Uterus (tissue), 4 donors: ENCODE results near the gene KDM2B. TPM values are rescaled to one million over a fixed set of nuclear protein-coding genes. Genes with fewer than 3 reads are reported as not detected.

Experiments used
- DNase-seq, 2 donors: peaks; one replicate each; pipeline ENCODE4 v3.0.0-alpha.2; 2019 to 2020
- H3K27ac ChIP-seq, 2 donors: fragments of 200-600 bp; sonication (generic); 1 replicate in 1 of 2; 2 replicates in 1 of 2; pipeline ENCODE4 v1.5.1; 2016 to 2018
- H3K27me3 ChIP-seq, 2 donors: fragments of 200-600 bp; sonication (generic); one replicate each; pipeline ENCODE4 v1.5.1; 2018 to 2019; ENCODE audit warnings: control low read depth in 1 of 2
- H3K36me3 ChIP-seq, 2 donors: fragments of 200-600 bp; sonication (generic); one replicate each; pipeline ENCODE4 v1.5.1; 2019; ENCODE audit warnings: control low read depth in 1 of 2
- H3K4me1 ChIP-seq, 2 donors: fragments of 200-600 bp; sonication (generic); one replicate each; pipeline ENCODE4 v1.5.1; 2018 to 2019; ENCODE audit warnings: control low read depth in 1 of 2
- H3K4me3 ChIP-seq, 2 donors: fragments of 200-600 bp; sonication (generic); 1 replicate in 1 of 2; 2 replicates in 1 of 2; pipeline ENCODE4 v1.5.1; 2018 to 2019; ENCODE audit warnings: mild to moderate bottlenecking in 1 of 2
- H3K9me3 ChIP-seq, 2 donors: fragments of 200-600 bp; sonication (generic); one replicate each; pipeline ENCODE4 v1.5.1; 2019; ENCODE audit warnings: control low read depth in 1 of 2
- POLR2A ChIP-seq, 2 donors: fragments of 450-650 bp; IDR thresholded peaks; one replicate each; pipeline ENCODE4 v1.6.1; 2016; ENCODE audit warnings: antibody characterized with exemption in 2 of 2, mild to moderate bottlenecking in 1 of 2, moderate library complexity in 1 of 2
- intact Hi-C: fragments of 100-400 bp; cut with DNase I; formaldehyde crosslinking; loops from one replicate; pipeline ENCODE4 v1.15.1; 2023; ENCODE audit warnings: low total_unique reads
- total RNA-seq, 4 donors: library from RNA; depleted of rRNA in 3 of 4; stranded (reverse); fragments of >200 nt in 3 of 4; gene quantifications; one replicate each; pipeline versions ENCODE4 v1.1.0 to v1.2.4, GENCODE V29; 2014 to 2023
- TF ChIP-seq, protein P1 (sequence below), 4 experiments: fragments of 200-600 bp in 2 of 4; fragments of 450-650 bp in 2 of 4; sonication (generic) in 2 of 4; IDR thresholded peaks; one replicate each; pipeline ENCODE4 v1.5.1; 2016 to 2019; ENCODE audit warnings: antibody characterized with exemption in 4 of 4, mild to moderate bottlenecking in 2 of 4, moderate library complexity in 1 of 4
- donor health status: DM: yes; HTN: yes; CAD: no.

KDM2B gene
- total RNA-seq, 4 donors from 2014 or later = 6.1 to 78.0 (median 19.8) TPM

GRCh38 chr12:121529184-121529583 is 51.6 kb downstream of the KDM2B start:
- Histone ChIP-seq H3K9me3 (no peaks in the 10 kb centered on the region), H3K36me3 (no peaks in the 10 kb centered on the region), H3K27me3 (no peaks in the 10 kb centered on the region), H3K27ac (no peak overlapping the region), H3K4me1 (no peaks in the 10 kb centered on the region), H3K4me3 (no peak overlapping the region)
- intact Hi-C loops = no loop called here
- no peak for DNase-seq
- TF ChIP-seq, protein P1, sequence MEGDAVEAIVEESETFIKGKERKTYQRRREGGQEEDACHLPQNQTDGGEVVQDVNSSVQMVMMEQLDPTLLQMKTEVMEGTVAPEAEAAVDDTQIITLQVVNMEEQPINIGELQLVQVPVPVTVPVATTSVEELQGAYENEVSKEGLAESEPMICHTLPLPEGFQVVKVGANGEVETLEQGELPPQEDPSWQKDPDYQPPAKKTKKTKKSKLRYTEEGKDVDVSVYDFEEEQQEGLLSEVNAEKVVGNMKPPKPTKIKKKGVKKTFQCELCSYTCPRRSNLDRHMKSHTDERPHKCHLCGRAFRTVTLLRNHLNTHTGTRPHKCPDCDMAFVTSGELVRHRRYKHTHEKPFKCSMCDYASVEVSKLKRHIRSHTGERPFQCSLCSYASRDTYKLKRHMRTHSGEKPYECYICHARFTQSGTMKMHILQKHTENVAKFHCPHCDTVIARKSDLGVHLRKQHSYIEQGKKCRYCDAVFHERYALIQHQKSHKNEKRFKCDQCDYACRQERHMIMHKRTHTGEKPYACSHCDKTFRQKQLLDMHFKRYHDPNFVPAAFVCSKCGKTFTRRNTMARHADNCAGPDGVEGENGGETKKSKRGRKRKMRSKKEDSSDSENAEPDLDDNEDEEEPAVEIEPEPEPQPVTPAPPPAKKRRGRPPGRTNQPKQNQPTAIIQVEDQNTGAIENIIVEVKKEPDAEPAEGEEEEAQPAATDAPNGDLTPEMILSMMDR (IDR thresholded peaks at IDR 0.05) = no peak
- TF ChIP-seq POLR2A (IDR thresholded peaks at IDR 0.05) = no peak

GRCh38 chr12:121525411-121525810 is 55.4 kb downstream of the KDM2B start:
- Histone ChIP-seq H3K4me1 (no peaks in the 10 kb centered on the region), H3K36me3 (no peaks in the 10 kb centered on the region), H3K9me3 (no peaks in the 10 kb centered on the region), H3K4me3 (no peak overlapping the region), H3K27ac (no peak overlapping the region), H3K27me3 (no peaks in the 10 kb centered on the region)
- TF ChIP-seq POLR2A (IDR thresholded peaks at IDR 0.05) = no peak
- TF ChIP-seq, protein P1 (IDR thresholded peaks at IDR 0.05) = no peak
- no peak for DNase-seq
- intact Hi-C loops = no loop called here

DNA sequence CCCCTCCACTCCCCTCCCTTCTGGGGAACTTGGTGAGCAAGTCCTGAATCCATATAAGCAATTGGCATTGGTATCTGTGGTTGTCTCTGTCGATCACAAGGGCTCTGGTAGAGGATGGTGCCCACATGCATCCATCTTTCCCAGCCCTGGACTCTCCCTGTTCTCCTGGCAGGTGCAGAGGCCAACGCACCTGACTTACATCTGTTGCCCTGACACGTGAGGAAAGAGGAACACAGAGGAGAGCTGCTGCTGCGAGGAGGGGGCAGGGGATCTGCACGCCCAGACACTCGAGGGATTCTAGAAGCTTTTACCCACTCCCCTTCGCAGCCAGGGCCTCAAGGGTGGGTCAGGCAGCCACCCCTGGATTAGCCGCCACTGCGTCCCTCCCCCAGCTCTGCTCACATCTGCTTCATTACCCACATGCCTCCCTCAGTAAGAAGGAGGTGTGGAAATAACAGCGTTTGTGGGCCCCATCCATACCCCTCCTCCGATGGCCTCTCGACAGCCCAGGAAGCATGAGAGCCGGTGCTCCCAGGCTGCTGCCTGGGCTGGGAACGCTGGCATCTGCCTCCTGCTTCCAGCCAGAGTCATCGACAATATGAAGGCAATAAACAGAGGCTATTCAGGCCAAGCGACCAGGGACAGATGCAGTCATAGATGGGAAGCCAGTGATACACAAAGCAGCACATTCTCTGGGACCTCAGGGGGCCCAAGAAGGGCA is 56.5 kb downstream of the KDM2B start:
- intact Hi-C loops = no loop called here
- Histone ChIP-seq H3K27ac (no peak overlapping the region), H3K36me3 (no peaks in the 10 kb centered on the region), H3K4me1 (no peaks in the 10 kb centered on the region), H3K27me3 (no peaks in the 10 kb centered on the region), H3K9me3 (no peaks in the 10 kb centered on the region), H3K4me3 (no peak overlapping the region)
- no peak for DNase-seq
- no peak for TF ChIP-seq POLR2A (IDR thresholded peaks at IDR 0.05)
- TF ChIP-seq, protein P1 (IDR thresholded peaks at IDR 0.05) = no peak

DNA sequence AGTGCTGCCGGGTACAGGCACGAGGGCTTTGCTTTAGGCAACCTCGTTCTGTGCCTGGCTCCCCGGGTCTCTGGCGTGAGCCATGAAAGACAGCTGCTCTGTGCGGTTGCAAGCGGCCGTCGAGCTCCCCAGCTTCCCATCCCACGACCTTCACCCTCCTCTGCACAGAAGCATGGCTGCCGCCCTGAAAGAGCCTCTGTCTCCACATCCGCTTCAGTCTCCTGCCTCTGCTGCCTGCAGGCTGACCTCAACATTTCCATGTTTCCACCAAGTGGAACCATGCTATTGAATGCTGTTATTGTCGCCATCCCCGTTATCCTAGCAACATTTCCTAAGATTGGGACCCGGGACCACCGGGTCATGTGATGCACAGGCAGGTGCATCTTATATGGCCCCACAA is 57.1 kb downstream of the KDM2B start:
- no peaks in the 10 kb centered on the region for H3K27me3 ChIP-seq
- H3K4me3 ChIP-seq = no peak overlapping the region
- H3K27ac ChIP-seq = no peak overlapping the region
- no peak for TF ChIP-seq POLR2A (IDR thresholded peaks at IDR 0.05)
- TF ChIP-seq, protein P1 (IDR thresholded peaks at IDR 0.05) = no peak
- H3K36me3 ChIP-seq = no peaks in the 10 kb centered on the region
- intact Hi-C loops = no loop called here
- H3K4me1 ChIP-seq = no peaks in the 10 kb centered on the region
- H3K9me3 ChIP-seq = no peaks in the 10 kb centered on the region
- DNase-seq = no peak

- TF ChIP-seq POLR2A (IDR thresholded peaks at IDR 0.05) = no peak
- TF ChIP-seq, protein P1 (IDR thresholded peaks at IDR 0.05) = no peak
- DNase-seq = no peak
- H3K9me3 ChIP-seq = no peaks in the 10 kb centered on the region
- intact Hi-C loops = no loop called here
- H3K27me3 ChIP-seq = no peaks in the 10 kb centered on the region
- H3K36me3 ChIP-seq = no peaks in the 10 kb centered on the region
- no peaks in the 10 kb centered on the region for H3K4me1 ChIP-seq
- H3K27ac ChIP-seq = no peak overlapping the region
- H3K4me3 ChIP-seq = no peak overlapping the region
Measured at GRCh38 chr12:121522971-121523370, 57.9 kb downstream of the KDM2B start.
